HG03196 (cell line): ENCODE data around the gene NTM.

ENCODE experiments used
- ATAC-seq: cut with Tn5 transposase; IDR thresholded peaks from one replicate; pipeline ENCODE4 v1.9.1; 2021; ENCODE audit not compliant: unreplicated experiment

The NTM gene

GRCh38 chr11:132257871-132258270 lies 887.5 kb downstream of the NTM start:
- no peak for ATAC-seq

DNA sequence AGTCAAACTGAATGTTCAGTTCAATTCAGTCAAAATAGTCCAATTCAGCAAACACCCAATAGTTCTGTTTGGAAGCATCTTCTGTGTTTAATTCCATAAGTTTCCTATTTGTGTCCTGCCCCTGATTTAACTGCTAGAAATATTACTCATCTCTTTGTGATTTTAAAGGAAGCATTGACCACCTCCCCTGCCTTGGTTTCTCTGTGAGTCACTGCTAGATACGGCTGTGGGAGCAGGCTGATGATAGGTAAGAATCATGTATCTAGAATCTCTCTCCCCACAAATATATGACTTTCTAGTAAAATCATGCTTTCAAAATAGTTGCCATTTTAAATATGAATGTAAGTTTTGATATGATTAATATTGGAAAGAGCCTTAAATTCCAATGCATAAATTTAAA lies 888.5 kb downstream of the NTM start:
- no peak for ATAC-seq

GRCh38 chr11:132260636-132261035 lies 890.2 kb downstream of the NTM start:
- no peak for ATAC-seq

DNA sequence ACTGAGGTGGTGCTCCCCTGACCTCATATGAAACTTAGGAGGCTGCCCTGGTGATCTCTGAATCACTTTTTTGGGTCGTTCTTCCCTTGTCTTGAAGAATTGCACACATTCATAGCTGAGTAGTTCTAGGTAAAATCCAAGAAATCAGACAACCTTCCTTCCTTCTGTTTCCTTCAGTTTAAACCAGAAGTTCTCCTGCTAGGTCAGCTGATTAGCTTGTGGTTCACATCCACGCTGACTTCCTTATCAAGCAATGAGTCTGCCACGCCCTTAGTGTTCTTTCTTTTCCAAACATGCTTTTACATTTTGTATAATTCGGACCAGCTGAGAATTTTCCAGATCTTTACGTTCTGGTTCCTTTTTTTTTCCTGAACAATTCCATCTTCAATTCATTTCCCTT lies 892.8 kb downstream of the NTM start:
- no peak for ATAC-seq

DNA sequence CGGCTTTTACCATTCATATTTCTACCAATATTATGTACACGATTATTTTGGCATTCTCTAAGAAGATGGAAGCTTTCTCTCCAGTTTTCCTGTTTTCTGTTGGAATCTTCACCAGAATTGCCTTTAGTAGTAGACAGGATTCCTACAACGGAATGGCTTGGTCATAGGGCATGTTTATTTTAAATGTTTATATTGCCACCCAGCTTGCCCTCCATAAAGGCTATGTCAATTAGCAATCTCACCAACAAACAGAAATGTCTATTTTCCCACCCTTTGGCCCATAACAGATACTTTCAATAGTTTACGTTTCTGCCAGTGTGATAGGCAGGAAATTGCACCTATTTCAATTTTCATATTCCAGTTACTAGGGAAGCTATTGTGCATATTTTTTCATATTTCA lies 893.5 kb downstream of the NTM start:
- no peak for ATAC-seq

GRCh38 chr11:132264616-132265015 lies 894.2 kb downstream of the NTM start:
- no peak for ATAC-seq

DNA sequence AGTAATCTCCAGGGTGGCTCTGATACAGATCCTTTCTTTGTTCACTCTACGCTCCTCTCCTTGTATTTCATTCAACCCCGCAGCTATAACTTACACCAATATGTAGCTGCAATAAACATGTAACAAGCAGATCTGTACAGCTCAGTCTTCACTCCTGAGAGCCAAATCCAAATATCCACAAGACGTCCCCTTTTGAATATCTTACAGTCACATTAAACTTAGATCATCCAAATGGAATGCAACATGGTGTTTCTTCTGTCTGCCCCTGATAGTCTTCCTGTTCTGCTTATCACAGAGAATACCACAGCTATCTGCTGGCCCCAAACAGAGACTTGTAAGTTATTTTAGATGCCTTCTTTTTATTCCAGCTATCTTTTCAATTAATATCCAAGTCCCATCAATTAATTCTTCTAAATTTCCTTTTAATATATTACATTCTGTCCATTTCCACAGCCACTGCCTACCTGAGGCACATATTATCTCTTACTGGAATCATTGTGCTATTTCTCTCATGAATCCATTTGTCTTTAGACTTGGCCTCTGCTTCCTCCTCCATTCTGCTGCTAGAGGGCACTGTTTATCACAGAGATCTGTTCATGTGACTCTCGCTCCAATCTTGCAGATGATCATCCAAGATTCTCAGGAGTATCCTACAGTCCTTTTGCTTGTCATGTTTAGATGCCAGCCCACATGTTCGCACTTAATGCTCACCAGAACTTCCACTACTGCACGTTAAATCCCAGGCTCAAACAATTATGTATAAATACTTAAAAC lies 908.6 kb downstream of the NTM start:
- no peak for ATAC-seq

DNA sequence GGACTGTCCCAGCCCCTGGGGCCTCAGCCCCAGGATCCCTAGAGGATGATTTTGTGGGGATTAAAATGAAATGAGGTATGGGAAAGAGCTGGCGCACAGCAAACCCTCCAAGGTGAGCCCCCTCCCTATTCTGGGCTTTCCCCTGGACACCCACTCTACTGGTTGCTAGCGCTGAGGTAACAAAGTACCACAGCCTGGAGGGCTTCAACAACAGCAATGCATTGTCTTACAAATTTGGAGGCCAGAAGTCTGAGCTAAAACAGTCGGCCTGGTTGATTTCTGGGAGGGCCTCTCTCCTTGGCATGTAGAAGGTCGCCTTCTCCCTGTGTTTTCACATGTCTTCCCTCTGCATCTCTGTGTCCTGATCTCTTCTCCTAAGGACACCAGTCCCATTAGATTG lies 913.6 kb downstream of the NTM start:
- no peak for ATAC-seq

GRCh38 chr11:132284611-132285010 lies 914.2 kb downstream of the NTM start:
- no peak for ATAC-seq

- ATAC-seq = no peak
These were observed 915.2 kb downstream of the NTM start for GRCh38 chr11:132285631-132286030.

DNA sequence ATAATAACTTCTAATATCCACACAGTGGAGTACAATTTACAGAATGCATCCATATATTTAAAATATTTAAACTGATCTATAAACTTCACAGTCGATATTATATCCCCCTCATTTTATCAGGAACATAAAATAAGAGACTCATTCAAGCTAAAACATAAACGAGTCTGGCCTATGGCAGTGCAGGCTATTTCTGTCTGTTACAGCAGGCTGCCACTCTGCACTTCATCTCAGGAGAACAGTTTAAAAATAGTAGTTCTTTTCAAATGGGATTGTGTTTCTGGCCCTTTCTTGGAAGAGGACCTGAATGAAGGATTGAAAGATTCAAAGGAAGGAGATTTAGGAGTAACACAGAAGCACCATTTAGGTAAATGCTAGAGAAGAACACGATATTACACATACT lies 915.7 kb downstream of the NTM start:
- no peak for ATAC-seq

- ATAC-seq = no peak
These were observed 917.6 kb downstream of the NTM start for GRCh38 chr11:132288036-132288435.

- ATAC-seq = no peak
These were observed 919.3 kb downstream of the NTM start for GRCh38 chr11:132289590-132290256.

- no peak for ATAC-seq
These were observed 923.2 kb downstream of the NTM start for GRCh38 chr11:132293586-132293985.

- no peak for ATAC-seq
These were observed 926.7 kb downstream of the NTM start for GRCh38 chr11:132296946-132297610.

DNA sequence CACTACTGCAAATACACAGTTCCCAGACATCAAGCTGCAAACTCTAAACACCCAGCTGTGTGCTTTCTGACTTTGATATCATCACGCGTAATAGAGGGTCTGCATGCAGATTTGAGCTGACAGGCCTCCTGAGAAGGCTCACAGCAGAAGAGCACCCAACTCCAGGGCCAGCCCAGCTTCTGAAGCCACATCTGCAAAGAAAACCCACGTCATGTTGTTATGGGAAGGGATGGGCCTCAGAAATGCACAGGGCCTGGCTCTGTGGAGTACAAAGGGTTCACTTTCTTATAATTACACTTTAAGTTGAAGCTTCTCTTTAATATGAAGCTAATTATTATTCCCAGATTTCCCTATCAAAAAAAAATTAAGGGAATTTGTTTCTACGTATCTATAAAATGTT lies 927.9 kb downstream of the NTM start:
- no peak for ATAC-seq

DNA sequence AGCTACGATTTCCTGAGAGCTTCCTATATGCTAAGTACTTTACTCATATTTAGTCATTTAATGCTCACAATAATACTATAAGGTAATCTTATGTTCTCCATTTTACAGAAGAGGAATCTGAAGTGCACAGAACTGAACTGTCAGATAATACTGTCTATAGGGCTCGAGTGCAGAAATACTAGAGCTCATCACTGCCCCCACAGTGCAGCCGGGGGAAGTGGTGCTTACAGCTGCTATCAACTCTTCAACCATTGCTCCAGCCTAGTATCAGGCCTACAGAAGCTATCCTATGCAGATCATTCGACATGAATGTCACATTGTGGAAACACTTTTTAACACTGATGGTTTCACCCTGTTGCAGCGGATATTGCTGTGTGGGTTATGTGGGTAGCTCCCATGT lies 929.9 kb downstream of the NTM start:
- ATAC-seq = no peak

DNA sequence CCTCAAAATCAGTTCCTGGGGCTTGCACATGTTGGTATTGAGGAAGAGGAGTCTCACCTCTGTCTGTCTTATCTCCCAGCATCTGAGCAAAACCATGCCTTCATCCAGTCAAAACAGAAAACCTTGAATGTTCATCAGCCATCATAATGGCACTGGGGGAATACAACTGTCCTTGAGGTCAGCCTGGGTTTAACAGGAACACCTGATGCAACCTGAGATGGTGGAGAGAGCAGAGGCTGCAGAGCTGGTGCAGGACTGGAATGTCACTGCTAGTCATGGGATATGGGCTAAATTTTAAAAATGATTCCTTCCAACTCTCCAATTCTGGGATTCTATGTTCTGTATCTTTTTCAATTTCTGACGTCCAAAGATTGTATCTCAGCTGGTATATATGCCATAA lies 931.0 kb downstream of the NTM start:
- no peak for ATAC-seq

- no peak for ATAC-seq
These were observed 931.5 kb downstream of the NTM start for GRCh38 chr11:132301900-132302299.

GRCh38 chr11:132307309-132308020 lies 937.0 kb downstream of the NTM start:
- ATAC-seq = no peak
